Non-pigmented ciliary epithelial cell (primary cell): ENCODE measurements around the gene DMRT1.

Experiments
- DNase-seq: peaks from one replicate; pipeline ENCODE4 v3.0.0-alpha.2; 2010; ENCODE audit warnings: low read depth

DMRT1 gene

DNA sequence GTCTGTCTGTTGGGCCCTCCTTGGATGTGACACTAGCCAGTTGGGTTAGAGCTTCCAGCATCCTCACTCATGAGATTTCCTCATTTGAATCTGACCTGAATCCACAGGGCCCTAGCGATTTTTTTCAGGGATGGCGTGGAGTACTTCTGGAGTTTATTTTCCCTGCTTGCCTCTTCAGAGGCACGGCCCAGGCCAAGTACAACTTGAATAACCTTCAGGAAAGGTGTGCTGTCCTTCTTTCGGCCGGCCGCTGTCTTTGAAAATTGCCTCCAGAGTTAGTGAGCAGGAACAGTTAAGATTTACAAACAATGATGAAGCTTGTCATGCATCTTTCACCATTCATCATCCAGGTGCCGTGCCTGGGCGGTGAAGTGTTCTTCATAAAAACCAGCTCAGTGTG is 85.5 kb downstream of the DMRT1 start:
- DNase-seq = no peak

DNA sequence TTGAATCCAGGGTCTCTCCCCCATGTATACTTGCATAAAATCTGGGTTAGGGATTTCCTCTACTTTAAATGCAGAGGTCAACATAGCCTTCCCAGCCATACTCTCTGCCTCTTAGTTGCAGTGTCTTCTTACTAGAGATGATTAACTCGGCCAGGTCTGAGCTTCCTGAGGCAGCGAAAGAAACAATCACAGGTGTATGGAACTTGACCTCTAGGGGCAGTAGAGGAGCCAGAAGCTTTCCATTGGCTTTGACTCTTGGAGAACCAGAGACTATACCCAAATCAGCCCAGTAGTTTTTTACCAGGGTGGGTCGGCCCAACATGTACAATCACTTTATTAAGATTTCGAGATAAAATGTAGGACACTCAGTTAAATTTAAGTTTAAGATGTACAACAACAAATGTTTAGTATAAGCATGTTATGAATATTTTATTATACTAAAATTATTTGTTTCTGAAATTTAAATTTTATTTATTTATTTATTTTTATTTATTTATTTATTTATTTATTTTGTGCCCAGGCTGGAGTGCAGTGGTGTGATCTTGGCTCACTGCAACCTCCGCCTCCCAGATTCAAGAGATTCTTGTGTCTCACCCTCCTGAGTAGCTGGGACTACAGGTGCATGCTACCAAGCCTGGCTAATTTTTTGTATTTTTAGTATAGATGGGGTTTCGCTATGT is 87.0 kb downstream of the DMRT1 start:
- no peak for DNase-seq

DNA sequence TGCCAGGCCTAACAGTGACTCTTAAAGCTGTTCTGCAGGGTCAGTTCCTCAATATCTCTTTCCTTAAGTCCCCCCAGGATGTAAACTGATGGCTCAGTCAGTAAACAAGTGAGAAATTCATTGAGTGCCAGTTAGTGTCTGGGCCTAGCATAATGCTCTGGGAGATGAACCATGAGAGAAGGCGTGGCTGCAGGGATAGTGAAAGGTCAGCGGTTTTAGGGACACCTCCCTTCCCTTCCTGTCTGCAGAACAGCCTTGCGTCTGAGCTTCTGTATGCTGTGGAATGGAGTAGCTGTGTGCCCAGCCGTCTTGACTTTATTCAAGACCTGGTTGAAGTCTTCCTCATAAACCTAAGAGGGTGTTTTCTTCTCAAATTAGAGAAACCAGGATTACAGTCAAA is 88.2 kb downstream of the DMRT1 start:
- DNase-seq = no peak

DNA sequence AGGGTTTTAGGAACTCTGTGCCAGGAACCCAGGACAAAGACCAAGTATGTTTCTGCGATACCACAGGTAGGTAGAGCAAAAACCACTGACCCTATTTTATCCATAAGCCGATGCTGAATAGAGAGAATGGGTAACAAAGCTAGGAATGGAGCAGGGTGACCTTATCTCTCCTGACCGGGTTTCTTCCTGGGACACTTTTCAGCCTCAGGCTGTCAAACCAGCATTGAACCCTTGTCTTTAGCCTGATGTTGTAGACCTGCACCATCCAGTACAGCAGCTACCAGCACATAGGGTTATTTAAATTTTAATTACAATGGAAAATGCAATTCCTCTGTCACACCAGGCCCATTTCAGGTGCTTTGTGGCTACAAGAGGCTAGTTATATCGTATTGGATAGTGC is 91.9 kb downstream of the DMRT1 start:
- DNase-seq = no peak

DNA sequence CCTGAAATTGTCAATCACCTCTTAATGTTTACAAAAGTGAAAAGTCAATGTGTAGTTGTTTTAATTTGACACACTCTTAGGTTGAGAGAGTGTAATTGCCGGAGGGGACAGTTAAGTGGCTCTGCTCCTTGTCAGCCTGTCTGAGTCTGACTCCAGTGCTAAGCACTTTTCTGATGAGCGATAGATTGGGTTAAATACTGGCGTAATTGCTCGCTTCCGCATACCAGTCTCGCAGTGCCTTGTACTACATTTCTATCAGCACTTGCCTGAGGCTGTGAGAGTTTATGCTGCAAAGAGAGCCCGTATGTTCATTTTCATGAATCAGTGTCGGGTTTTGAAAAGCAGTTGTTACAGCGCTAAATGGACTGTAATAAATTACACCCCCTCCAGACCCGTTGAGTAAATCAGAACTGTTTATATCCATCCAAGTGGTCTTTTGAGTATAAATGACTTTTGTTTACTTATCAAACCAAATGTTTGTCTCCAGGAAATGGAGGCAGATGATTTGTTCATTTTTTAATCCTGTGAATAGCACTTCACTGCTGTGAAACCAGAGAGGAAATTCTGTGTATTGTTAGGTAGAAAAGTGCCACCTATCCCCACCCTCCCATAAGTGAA is 94.0 kb downstream of the DMRT1 start:
- DNase-seq = no peak

DNA sequence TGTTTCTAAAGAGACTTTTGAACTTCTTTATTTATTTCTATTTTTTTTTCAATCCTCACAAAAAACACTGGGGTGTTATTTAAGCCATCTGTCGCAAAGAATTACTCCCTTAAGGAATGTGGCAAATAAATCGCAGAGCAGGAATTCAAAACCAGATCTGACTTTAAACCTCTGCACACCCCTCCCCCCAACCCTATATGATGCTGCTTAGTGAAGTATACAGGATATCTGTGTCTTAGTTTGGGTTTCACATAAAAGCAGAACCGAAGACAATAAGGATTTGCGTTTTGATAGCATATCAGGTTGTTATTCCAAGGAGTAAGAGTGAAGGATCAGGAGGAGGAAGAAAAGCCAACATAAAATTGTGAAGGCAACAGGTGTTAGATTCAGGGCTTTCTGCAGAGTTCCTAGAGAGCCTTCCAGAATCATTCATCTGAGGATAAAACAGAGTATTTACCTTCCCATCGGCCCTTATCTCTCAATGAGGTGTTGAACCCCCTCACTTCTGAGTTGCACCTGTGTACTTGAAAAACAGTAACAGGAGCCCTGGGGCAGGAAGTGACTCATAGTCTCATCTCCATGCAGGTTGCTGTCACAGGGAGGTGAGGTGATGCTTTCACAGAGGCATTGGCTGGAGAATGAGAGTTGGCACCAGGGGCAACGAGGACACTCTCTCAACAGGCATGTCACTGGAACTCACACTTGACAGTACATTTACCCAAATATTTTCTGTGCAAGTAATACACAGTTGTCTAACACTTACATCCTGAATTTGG is 101.5 kb downstream of the DMRT1 start:
- no peak for DNase-seq

DNA sequence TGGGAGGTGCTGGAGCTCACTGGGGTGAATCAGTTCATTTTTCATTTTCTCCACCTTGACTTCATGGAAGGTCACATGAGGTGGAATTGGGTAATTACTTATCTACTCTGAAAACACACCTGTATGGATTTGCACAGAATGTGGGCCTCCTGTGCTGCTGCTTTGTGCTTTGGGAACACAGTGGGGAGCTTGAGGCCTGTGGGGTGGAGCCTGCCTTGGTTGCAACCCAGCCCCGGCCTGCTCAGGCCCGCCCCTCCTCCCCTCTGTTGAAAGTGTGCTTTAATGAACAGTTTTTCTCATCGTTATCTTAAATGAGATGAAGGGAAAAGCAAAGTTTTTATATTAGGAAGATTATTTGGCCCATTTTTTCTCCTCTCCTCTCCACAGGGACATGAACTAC is 106.5 kb downstream of the DMRT1 start:
- DNase-seq = no peak

DNA sequence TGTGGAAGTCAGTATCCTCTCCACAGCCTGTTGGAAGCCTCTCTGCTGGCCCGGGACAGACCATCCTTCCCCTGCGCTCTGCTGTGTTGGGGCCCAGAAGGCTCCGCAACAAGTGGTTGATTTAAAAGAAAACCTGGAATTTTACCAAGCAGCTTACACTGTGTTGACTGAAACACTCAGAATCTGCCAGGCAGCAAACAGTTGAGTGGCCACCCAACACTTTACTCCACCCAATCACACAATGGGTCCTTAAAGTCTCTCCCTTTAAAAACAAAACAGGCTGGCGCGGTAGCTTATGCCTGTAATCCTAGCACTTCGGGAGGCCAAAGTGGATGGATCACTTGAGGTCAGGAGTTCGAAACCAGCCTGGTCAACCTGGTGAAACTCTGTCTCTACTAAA is 107.0 kb downstream of the DMRT1 start:
- no peak for DNase-seq

DNA sequence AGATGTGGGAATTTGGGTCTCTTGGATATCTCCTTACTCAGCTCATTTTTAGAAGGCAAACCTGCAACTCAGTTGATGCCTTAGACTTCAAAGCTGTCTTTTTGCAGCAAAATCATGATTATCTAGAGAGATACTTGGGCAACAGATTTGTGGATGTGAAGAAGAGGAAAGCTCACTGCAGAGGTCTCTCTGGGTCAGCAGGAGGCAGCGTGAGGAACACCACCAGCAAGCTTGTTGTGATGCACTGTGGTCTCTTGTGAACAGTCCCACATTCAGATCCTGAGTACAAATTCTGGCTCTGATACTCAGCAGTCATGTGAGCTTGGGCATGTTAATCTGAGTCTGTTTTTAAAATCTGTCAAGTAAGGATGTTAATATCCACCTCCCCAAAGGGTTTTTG is 108.6 kb downstream of the DMRT1 start:
- DNase-seq = no peak

DNA sequence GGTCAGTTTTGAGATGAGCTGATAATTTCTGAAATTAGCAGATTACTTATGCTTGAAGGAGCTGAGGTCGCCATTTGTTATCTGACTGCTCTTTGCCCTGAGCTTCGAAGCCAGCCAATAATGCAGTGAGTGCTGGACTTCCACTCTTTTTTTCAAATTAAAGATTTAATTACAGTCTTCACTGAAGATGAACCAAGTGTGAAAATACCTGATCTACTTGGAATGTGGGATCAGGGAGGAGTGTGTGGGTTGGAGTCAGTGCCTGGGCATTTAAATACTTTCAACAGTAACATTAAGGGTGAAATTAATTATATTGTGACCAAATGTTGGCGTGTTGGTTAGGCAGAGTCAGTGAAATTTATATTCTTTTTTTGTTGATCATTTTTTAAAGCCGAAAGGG is 111.0 kb downstream of the DMRT1 start:
- DNase-seq = no peak

DNA sequence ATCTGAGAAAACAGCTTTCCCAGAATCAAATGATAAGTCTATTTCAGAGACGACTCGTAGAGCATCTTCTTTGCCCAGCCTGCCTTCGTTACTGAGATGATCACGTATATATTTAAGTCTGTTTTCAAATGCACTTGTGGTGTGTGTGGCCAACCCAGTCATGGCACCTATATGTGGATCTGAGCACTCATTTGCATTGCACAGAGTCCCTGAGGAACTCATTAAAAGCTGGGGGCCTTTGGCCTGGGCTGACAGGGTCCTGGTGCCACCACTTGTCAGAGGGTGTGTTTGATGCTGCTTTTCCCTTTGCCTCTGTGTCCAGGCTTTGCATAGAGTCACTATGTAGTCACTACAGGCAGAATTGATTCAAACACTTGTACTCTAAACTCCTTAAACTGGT is 117.6 kb downstream of the DMRT1 start:
- DNase-seq = no peak

DNA sequence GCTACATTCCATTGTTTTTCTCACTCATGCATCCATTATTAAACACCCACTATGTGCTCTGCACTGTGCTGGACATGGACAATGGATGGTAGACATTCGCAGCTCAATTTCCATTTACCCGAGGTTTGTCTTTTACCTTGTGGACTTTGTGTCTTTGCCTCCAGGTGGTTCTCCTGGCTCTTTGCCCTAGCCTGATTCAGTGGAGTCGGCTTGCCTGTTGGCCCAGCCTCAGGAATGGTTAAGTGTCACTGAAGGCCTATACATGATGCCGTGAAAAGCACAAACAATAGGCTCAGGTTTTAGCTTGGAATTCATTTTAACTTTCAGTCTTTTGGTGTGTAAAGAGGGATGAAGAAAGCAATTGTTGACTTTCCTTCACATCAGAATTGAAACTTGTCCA is 118.4 kb downstream of the DMRT1 start:
- DNase-seq = no peak

DNA sequence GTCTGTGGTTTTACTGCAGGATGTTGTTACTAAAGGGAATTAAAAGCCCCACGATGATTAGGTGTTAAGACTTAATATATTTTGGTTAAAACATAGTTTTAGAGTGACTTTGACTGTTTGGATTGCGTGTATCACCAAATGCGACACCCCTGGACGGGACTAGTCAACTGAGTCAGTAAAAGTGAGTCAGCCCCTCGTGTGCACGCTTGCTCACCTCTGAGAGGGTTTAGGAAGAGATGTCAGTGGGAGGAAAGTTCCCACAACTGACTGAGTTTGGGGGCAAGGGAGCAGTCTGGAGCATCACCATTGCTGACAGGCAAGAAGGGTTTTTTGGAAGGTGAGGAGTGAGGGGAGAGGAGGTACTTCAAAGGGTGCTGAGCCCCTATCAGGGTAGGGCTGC is 120.5 kb downstream of the DMRT1 start:
- no peak for DNase-seq

DNA sequence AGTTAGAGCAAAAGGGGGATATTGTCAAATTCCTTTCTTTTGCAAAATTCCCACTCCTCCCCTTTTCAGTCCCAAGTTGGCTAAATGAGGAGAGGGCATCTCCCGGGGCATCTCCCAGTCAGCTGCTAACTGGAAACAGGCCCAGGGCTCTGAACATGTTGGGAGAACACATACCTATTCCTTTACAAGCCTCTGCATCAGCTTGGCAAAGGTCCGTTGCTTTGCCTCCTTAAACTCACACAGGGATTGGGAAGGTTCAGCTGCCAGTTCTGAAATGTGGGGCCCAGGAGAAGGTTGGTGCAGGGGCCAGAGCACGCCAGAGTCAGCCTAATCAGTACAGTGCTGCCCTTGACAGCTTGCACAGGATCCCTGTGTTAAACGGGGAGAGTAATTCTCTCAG is 124.0 kb downstream of the DMRT1 start:
- DNase-seq = no peak

DNA sequence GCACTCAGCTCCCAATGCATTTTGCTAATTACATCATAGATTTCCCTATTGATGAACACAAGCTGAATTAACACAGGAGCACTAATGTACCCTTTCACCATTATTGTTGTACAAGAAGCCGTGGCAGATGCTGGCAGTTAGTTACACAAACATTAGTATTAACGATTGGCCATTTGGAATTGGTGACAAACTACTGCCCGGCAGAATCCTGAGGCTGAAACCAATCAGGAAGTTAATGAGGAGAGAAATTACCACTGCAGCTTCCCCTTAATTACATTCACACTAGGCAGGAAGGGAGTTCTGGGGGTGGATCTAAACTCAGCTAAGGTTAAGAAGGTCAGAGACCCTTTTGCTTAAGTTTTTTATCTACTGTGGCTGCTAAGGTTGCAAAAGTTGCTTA is 125.4 kb downstream of the DMRT1 start:
- DNase-seq = no peak

DNA sequence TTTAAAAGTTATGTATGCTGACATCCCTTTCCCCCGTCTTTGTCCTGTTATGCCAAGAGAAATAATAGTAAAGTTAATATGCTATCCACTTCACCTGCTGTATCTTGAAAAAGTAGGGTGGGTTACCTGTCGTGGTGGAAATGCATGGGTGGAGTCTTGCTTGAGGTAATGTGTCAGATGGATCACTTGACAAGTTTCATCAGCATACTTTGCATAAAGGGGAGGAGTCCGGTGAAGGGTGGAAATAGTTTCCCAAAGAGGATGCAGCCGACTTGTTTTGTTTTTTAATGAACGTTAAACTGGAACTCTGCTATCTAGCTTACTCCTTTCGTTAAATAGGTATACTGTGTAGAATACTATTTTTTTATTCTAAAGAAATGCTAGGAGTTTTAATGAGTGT is 125.9 kb downstream of the DMRT1 start:
- DNase-seq = no peak

DNA sequence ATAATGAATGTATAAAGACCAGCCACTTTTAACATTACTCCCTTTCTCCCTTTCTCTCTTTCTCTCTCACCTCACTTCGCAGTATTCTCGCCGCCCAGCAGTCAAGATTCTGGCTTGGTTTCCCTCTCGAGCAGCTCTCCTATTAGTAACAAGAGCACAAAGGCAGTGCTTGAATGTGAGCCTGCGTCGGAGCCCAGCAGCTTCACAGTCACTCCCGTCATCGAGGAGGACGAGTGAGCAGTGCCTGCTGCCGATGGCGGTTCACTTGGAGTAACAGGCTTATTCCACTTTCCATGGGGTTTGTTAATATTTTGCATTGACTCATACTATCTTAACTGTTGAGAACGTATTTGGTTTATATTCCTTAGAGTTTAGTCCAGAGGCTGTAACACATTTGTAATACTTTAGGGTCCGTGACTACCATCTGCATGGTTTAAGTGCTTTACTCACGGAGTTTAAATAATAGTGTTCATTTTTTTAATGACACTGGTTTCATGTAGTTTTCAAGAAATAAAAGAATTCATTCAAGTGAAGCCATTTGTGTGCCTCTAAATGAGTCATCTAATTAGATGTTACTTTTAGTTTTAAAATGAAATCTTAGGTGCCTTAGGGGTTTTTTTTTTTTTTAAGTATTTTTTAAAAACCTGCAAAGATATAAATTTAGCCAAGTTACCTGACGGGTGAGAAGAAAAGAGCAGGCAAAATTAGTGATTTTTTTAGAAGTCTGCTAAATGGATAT is 126.6 kb downstream of the DMRT1 start:
- no peak for DNase-seq

DNA sequence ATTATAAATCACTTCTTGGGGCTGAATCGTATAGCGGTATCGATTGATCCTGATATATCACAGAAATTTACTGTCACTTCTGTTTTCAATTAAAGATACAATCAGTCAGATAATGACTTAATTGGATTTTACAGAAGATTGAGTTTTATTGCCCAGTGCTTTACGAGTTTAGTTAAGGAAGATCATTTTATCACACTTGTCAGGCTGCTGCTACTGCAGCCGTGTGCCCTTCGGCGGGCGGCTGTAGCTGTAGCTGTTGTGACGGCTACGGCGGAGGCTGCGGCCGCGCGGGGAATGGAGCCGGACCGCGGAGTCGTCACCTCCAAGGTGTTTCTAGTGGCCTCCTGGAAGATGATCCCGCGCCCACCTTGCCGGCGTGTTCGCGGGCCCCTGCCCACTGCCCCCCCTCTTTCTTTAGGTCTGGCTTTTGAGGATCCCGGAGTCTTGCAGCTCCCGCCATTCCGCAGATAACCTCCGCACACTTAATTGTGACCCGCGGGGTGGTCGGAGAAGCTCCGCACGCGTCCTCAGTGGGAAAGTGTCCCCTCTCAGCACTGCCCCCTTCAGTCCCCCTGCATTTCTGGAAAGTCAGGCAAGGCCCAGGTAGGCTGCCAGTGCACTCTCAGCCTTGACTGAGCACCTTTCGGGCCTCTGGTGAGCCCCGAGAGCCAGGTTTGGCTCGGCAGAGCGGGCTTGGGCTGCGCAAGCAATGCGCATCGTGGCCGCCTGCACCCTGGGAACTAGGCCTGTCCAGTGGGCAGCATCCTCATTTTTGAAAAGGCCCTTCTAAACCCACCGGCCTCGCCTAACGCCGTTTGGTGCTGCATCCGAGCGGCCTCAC is 128.0 kb downstream of the DMRT1 start:
- no peak for DNase-seq

DNA sequence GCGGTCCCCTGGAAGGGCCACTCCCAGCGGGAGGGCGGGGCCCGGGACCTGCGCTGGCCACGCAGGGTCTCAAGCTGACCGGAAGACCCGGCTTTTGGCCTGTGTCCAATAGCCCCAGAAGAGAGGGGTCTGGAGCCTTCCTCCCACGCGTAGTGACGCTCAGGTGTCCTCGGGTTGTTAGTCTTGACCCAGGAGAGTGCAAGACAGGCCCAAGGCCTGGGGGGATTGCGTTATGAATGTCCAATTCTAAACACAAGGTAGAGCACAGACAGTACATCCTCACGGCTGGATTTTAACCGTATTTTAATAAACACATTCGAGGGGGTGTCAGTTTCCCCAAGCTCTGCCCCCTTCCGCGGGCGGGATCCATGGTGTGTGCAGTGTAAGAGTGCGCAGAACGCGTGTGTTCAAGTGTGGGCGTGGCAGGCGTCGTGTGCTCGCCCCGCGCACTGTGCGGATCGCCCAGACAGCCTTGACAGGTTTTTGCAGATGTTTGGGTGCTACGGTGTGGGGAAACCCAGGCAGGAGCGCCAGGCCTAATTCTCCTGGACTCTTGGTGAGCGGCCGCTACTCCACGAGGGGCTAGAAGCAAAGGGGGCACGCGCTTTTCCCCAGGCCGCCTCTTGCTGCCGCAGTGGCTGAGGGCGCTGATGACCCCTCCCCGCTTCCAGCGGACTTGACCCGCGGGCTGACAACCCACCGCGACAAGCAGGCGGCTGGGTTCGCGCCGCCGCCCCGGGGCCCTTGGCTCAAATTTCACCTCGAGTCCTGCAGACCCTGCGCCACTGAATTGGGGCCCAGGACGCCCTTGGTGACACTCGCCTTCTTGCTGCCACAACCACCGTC is 128.9 kb downstream of the DMRT1 start:
- no peak for DNase-seq

DNA sequence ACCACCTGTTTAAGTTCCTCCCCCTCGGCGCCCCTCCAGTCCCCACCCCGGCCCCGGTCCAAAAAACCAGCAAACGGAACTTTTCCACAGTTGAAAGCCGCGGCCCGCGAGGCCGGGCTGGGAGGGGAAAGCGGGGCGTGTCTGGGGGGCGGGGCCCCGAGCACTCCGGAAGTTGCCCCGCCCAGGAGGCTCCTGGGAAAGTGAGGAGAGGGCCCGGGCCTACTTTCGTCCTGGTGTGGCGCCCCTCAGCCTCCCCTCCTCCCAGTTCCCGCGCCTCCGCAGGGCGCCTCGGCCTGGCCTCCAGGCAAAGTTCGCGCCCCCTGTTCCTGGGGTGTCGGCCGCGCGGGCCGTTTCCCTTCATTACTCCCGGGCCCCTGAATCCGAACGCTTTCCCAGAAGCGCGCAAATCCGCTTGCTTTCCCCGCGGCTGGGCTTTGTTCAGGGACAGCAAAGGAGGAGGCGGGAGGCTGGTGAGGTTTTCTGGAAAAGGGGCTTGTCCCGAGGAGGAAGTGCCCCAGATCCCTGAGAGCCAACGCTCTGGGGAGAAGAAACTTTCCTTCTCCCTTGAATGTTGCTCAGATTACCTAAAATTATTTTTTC is 130.5 kb downstream of the DMRT1 start:
- DNase-seq = no peak
